Nucleus accumbens (tissue), 56 donors: ENCODE results near the gene ANXA7.

Experiments
- DNase-seq, 56 donors: peaks; one replicate each; lab custom pipeline; 2025; lab: John Stamatoyannopoulos, UW

ANXA7 gene

DNA sequence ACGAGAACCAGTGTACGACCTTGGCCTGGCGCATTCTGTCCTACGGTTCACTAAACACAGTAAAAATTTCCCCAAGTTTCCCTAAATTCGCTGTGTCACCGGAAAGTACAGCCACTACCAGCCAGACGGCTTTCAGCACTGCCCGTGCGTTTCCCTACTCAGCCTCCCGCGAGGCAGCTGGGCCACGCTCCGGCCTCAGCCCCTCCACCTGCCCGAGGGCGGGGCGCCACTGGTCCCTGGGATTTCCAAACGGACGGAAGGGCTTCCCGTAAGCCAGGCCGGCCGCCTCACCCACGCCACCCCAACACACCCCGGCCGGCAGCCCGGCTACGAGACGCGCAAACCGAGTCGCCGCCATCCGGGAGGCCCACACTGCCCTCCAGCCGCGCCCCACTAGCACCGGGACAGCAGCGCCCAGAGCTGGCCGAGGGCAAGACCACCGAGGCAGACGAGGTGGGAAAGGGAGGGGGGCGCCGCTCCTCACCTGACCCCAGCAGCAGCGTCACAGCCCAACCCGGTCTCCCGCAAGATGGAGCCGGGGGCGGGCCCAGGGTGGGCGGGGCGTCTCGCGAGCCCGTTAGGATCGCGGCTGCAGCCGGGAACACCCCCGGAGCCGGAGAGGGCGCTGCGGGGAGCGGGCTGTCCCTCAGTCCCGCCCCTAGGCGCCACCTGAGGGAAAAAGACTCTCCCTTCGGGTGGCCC lies at the start of gene ANXA7:
Gene ANXA7 (minus strand): TSS at position 531 of the 702 bp plus-strand sequence. CDS start 13,202 bp downstream, outside the sequence.
- peak in 55 of 56 donors; percentile 38 to 95 (median 86) for DNase-seq

- no peak for DNase-seq
Observed at GRCh38 chr10:73460897-73461296, 47.0 kb upstream of the ANXA7 start.

DNA sequence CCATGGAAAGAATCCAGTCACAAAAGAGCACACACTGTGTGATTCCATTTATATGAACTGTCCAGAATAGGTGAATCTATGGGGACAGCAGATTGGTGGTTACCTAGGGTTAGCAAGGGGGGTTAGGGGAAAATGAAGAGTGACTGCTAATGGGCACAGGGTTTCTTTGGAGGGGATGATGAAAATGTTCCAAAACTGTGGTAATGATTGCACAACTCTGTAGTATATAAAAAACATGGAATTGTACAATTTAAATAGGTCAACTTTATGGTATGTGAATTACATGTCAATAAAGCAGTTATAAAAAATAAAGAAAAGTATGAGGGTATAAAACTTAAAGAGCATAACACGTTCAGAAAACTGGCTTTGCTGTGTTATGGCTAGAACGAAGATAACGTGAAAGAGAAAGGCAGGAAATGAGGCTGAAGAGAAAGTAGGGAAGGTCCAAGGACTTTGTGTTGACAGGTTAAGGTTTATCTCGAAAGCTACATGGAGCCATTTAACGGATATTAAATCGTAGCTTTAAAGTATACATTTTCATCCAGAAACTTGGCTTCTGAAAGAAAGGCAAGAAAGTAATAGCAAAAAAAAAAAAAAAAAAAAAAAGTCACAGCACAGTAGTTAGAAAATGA lies 45.9 kb upstream of the ANXA7 start:
- no peak for DNase-seq

DNA sequence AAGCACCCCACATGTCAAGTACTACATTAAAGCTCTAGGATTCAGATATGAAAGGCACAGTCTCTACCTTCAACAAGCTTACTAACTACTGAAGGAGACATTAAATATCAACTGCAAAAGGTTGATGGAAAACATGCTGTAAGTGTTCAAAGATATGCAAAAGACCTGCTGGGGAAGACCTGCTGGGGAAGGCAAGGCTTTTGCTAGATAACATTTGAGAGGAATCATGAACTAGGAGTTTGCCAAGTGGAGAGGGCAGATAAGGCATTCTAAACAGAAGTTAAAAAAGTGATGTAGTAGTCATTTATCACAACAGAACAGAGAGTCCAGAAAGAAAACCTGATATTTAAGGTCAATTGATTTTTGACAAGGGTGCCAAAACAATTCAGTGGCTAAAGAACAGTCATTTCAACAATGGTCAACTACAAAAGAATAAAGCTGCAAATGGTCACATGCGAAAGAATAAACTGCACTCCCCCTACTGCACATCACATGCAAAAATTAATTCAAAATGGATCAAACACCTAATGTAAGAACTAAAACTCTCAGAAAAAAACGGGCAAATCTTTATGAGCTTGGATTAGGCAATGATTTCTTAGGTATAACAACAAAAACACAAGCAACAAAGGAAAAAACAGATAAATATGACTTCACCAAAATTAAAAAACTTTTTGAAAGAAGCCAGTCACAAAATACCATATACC lies 42.5 kb upstream of the ANXA7 start:
- DNase-seq: no peak

- DNase-seq: no peak
Observed at GRCh38 chr10:73449113-73449512, 35.3 kb upstream of the ANXA7 start.

DNA sequence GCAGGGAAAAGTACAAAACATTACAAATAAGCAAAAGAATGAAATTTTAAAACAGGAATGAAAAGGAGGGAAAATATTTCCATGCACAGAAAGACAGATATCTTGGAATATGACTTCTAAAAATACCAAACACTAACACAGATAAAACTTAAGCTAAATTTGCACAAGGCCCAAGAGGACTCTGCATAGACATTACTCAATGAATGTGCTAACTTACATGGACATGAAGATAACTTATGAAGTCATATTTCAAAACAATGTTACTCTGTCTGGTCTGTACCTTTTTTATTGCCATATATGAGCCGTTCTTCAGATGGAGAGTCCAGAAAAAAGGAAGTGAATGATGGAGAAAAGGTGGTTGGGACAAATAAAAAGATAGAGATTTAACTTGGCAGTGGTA lies 34.5 kb upstream of the ANXA7 start:
- no peak for DNase-seq

DNA sequence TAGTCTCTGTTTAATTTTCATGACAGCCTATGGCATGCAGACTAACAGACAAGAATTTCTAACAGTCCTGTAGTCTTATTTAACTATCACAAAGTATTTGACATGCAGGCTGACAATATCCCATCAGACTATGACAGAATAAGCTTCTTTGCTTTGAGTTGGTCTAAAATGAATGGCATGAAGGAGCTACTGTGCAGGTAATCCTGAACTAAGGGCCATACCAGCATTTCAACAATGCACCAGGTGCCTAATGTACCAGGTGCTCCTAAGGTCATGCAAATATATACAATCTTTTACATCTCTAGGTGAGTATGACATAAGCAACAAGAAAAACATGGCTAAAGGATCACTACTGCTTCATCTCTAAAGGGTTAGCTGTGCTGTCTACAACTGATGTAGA lies 33.1 kb upstream of the ANXA7 start:
- DNase-seq: no peak

DNA sequence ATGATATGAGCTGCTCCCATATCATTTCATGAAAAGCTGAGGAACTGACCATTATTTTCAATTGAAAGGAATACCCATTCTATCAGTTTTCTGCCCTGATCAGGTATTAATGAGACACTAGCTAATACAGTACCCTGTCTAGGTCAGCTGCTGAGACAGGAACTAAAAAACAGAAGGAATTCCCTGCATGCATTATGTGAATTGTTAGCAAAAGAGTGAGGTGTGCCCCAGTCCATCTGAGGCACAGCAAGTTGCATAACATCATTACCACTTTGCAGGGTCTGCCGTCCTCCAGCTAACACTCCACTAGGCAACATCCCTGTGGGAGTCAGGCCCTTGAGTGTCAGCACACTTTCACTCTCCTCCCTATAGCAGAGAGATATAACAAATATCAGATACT lies 30.6 kb upstream of the ANXA7 start:
- no peak for DNase-seq

- peak in 2 of 56 donors; percentile 4 to 6 for DNase-seq
Observed at GRCh38 chr10:73439605-73440312, 25.9 kb upstream of the ANXA7 start.

DNA sequence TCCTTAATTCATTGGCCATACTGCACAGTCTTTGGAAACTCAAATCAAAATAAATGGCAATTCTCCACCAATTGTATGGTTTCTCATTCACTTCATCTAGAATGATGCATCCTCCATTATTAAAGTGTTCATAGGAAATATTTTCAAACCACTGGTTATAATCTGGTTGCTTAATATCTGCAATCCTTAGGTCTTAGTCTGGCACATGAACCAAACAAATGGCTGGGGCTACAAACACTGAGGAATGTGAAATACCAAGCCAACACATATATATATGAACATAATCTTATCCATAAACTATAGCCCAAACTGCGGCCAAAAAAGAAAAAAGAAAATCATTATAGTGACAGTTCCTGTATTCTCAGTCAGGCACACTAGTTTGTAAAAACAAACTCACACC lies 25.2 kb upstream of the ANXA7 start:
- no peak for DNase-seq

GRCh38 chr10:73433538-73433867 lies 19.6 kb upstream of the ANXA7 start, which contains the start of gene MSS51:
MSS51 (minus strand) TSS chr10:73433561; CDS start chr10:73428284, 5,277 bp downstream.
- no peak for DNase-seq

GRCh38 chr10:73432646-73433537 lies 19.0 kb upstream of the ANXA7 start:
- no peak for DNase-seq

GRCh38 chr10:73426318-73426717 lies 12.5 kb upstream of the ANXA7 start:
- no peak for DNase-seq

DNA sequence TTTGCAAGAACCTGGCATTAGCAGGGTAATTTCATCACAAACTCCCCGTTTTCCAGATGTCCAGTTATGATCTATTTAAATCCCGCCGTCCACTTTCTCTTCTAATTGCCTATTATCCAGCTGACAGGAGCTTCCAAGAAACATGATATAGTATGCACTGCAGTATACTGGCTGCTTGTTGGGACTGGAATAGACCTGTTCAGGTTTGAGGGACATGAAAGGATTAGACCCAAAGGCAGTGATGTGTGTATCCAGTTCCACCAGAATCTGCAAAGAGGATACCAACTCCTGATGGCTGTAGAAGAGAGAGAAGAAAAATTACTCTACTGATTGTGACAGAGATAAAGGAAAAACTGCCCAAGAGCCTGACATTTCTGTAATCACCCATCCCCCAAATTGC lies 10.6 kb upstream of the ANXA7 start:
- DNase-seq: no peak

DNA sequence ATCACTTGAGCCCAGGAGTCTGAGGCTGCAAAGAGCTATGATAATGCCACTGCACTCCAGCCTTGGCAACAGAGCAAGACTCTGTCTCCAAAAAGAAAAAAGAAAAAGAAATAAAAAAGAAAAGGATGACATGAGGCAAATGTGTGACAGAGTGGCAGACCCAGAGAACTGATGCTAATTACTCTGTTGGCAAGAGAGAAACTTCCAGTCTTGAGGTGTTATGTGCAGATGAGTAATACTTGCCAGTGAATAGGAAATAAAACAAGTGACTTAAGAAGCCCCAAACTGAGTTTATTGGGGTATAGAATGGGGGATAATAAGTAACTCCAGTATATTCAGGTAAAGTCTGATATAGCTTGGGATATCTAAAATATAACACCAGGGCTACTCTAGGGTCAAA lies 9.5 kb upstream of the ANXA7 start:
- no peak for DNase-seq

GRCh38 chr10:73416571-73416970 lies 2.7 kb upstream of the ANXA7 start:
- no peak for DNase-seq

GRCh38 chr10:73414230-73414945 lies 530 bp upstream of the ANXA7 start:
- DNase-seq: peak in 1 of 56 donors; percentile 0

GRCh38 chr10:73413108-73413527 lies 740 bp downstream of the ANXA7 start:
- peak in 17 of 56 donors; percentile 2 to 69 (median 37) for DNase-seq

DNA sequence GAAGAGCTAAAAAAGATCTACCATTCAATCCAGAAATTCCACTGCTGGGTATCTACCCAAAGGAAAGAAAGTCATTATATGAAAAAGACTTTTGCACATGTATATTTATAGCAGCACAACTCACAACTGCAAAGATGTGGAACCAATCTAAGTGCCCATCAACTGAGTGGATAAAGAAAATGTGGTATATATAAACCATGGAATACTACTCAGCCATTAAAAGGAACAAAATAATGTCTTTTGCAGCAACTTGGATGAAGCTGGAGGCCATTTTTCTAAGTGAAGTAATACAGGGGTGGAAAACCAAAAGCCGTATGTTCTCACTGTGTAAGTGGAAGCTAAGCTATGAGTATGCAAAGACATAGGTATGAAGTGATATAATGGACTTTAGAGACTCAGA lies 3.0 kb downstream of the ANXA7 start:
- DNase-seq: no peak
